Psoas muscle (tissue), 8 donors: ENCODE data around the gene FBXW8. TPM values are rescaled to one million over a fixed set of nuclear protein-coding genes. Genes with fewer than 3 reads are reported as not detected.

Experiments
- ATAC-seq, 4 donors: fragments of 200-7000 bp; cut with Tn5 transposase; one replicate each; pipeline ENCODE4 v1.9.1; 2020; ENCODE audit warnings: moderate library complexity in 3 of 4, mild to moderate bottlenecking in 2 of 4
- DNase-seq, 2 donors: peaks; one replicate each; pipeline ENCODE4 v3.0.0-alpha.2; 2020
- H3K27ac ChIP-seq: fragments of 200-600 bp; one replicate; pipeline ENCODE4 v1.8.0; 2022
- H3K27me3 ChIP-seq, 3 donors: fragments of 200-600 bp in 1 of 3; one replicate each; pipeline versions ENCODE4 v1.6.1 to v1.8.0; 2013 to 2022; ENCODE audit warnings: low read length in 2 of 3, mild to moderate bottlenecking in 2 of 3, moderate library complexity in 1 of 3; ENCODE audit not compliant: insufficient read depth in 3 of 3
- H3K36me3 ChIP-seq, 2 donors: fragments of 200-600 bp in 1 of 2; one replicate each; pipeline versions ENCODE4 v1.6.1 to v1.8.0; 2013 to 2022; ENCODE audit warnings: low read depth in 1 of 2, mild to moderate bottlenecking in 1 of 2, moderate library complexity in 1 of 2; ENCODE audit not compliant: insufficient read depth in 1 of 2
- H3K4me1 ChIP-seq: fragments of 200-600 bp; one replicate; pipeline ENCODE4 v1.8.0; 2022
- H3K4me3 ChIP-seq: fragments of 200-600 bp; one replicate; pipeline ENCODE4 v1.8.0; 2022; ENCODE audit warnings: mild to moderate bottlenecking
- H3K9me3 ChIP-seq: fragments of 200-600 bp; one replicate; pipeline ENCODE4 v1.8.0; 2022
- CTCF ChIP-seq: fragments of 200-600 bp; IDR thresholded peaks from one replicate; pipeline ENCODE4 v1.8.0; 2022; ENCODE audit warnings: antibody characterized with exemption
- WGBS, 3 donors: extraction: QIAGEN DNeasy Blood & Tissue Kit; methylation state at CpG; one replicate each; pipeline versions ENCODE4 v1.1.6 to v1.1.7; 2013; 5-methylcytosine and 5-hydroxymethylcytosine counted together
- intact Hi-C, 2 donors: fragments of 100-400 bp; cut with DNase I; formaldehyde crosslinking; loops; one replicate each; pipeline versions ENCODE4 v1.11.0 to v1.14.2; 2022
- polyA plus RNA-seq, 3 donors: library from polyadenylated mRNA; stranded (reverse); fragments of 200-250 nt; gene quantifications; one replicate each; pipeline ENCODE4 v1.2.3, GENCODE V29; 2013
- total RNA-seq, 4 donors: library from RNA; stranded (reverse); fragmentation: NEBNext Ultra II Directional in 2 of 4; extraction: Animal tissue kit (Norgen Biotek cat#: 25700) in 2 of 4; gene quantifications; one replicate each; pipeline versions ENCODE4 v1.2.1 to v1.2.4, GENCODE V29; 2021 to 2023
- donor health status: healthy with polysubstance abuse.
- donor health status: DM: no; HTN: no; CAD: no; lungs with moderate emphysema.
- donor health status: Bipolar disorder and iron deficiency.
- donor health status: healthy.
- donor health status: DM: yes; HTN: yes; CAD: no.
- donor health status: DM: no; HTN: no; CAD: no.
- donor health status: DM: no; HTN: no; CAD: no.
- donor health status: DM: yes; HTN: yes; CAD: no.

FBXW8 gene
- total and polyA plus RNA-seq, 7 donors = 1.1 to 5.7 (median 3.0) TPM

- Histone ChIP-seq H3K27ac (no peak overlapping the region), H3K36me3 (no peaks in the 10 kb centered on the region), H3K27me3 (peaks cover 0 to 8% (median 0%) of the 10 kb centered on the region in 3 donors), H3K9me3 (no peaks in the 10 kb centered on the region), H3K4me1 (no peaks in the 10 kb centered on the region), H3K4me3 (no peak overlapping the region)
- intact Hi-C loops = no loop called here
- ATAC-seq (no peak), DNase-seq (no peak)
- 77 to 82% (median 81%) methylated on average over 24 of the region's 24 CpGs for WGBS, 3 donors
- TF ChIP-seq CTCF = no peak
Measured at GRCh38 chr12:117076410-117077372, 165.9 kb downstream of the FBXW8 start.

GRCh38 chr12:117079487-117079886 is 168.7 kb downstream of the FBXW8 start:
- ATAC-seq = no peak
- no peak overlapping the region for H3K27ac ChIP-seq
- 93 to 98% (median 96%) methylated on average over 4 of the region's 4 CpGs for WGBS, 3 donors
- H3K4me3 ChIP-seq = no peak overlapping the region
- H3K4me1 ChIP-seq = no peaks in the 10 kb centered on the region
- H3K9me3 ChIP-seq = no peaks in the 10 kb centered on the region
- no peak for DNase-seq
- no peak for TF ChIP-seq CTCF
- H3K36me3 ChIP-seq = no peaks in the 10 kb centered on the region
- intact Hi-C loops = no loop called here
- peaks cover 0 to 8% (median 0%) of the 10 kb centered on the region in 3 donors for H3K27me3 ChIP-seq

- Histone ChIP-seq H3K9me3 (no peaks in the 10 kb centered on the region), H3K36me3 (no peaks in the 10 kb centered on the region), H3K4me3 (no peak overlapping the region), H3K27ac (no peak overlapping the region), H3K4me1 (no peaks in the 10 kb centered on the region), H3K27me3 (peaks cover 0 to 13% (median 0%) of the 10 kb centered on the region in 3 donors)
- intact Hi-C loops = no loop called here
- DNase-seq = no peak
- 38 to 40% (median 40%) methylated on average over 6 of the region's 6 CpGs for WGBS, 3 donors
- no peak for TF ChIP-seq CTCF
- ATAC-seq = no peak
Measured at GRCh38 chr12:117080661-117081144, 170.0 kb downstream of the FBXW8 start.

Other genes starting within 250 kb of the FBXW8 start
- 1 to 10 TPM; 6.3 to 9.9 (median 7.9) TPM for gene SPRING1, start 172.9 kb upstream of the FBXW8 start, total RNA-seq
- gene SPRING1, start 172.9 kb upstream of the FBXW8 start, polyA plus RNA-seq = 10 to 100 TPM in 1 of 3 donors, 1 to 10 TPM in 2; 4.1 to 10.6 (median 8.4) TPM
- under 1 TPM; 0.22 to 0.64 (median 0.50) TPM for gene RNFT2, start 172.6 kb upstream of the FBXW8 start, total RNA-seq
- gene RNFT2, start 172.6 kb upstream of the FBXW8 start, polyA plus RNA-seq = under 1 TPM; 0.04 to 0.36 (median 0.34) TPM
- gene HRK, start 29.5 kb upstream of the FBXW8 start, total RNA-seq = under 1 TPM in 2 of 4 donors, not detected in 2; 0.15 to 0.60 TPM
- under 1 TPM; under 0.01 to 0.01 (median 0.01) TPM for gene HRK, start 29.5 kb upstream of the FBXW8 start, polyA plus RNA-seq
- 1 to 10 TPM; 3.3 to 4.9 (median 3.5) TPM for gene TESC, start 188.5 kb downstream of the FBXW8 start, total RNA-seq
- gene TESC, start 188.5 kb downstream of the FBXW8 start, polyA plus RNA-seq = 1 to 10 TPM; 1.7 to 3.1 (median 2.9) TPM